VCaP (cell line): ENCODE results near the gene AKAP13.

Source experiments
- H3K27ac ChIP-seq: fragments of 450-650 bp; 2 replicates; pipeline ENCODE4 v1.5.1; 2017
- CTCF ChIP-seq: fragments of 450-650 bp; conservative IDR thresholded peaks from 2 replicates; pipeline ENCODE4 v1.5.1; 2017; ENCODE audit warnings: mild to moderate bottlenecking, moderate library complexity

Gene AKAP13

GRCh38 chr15:85497172-85497569 is 116.8 kb downstream of the AKAP13 start:
- peak overlapping the region; percentile 83 for H3K27ac ChIP-seq
- no peak for TF ChIP-seq CTCF

GRCh38 chr15:85498471-85498870 is 118.1 kb downstream of the AKAP13 start:
- no peak for TF ChIP-seq CTCF
- H3K27ac ChIP-seq, result peak overlapping the region; percentile 83

GRCh38 chr15:85499371-85499887 is 119.0 kb downstream of the AKAP13 start:
- peak overlapping the region; percentile 83 for H3K27ac ChIP-seq
- no peak for TF ChIP-seq CTCF

GRCh38 chr15:85500060-85500708 is 119.8 kb downstream of the AKAP13 start:
- no peak for TF ChIP-seq CTCF
- H3K27ac ChIP-seq, result peak overlapping the region; percentile 83

GRCh38 chr15:85500729-85501128 is 120.3 kb downstream of the AKAP13 start:
- TF ChIP-seq CTCF, result no peak
- peak overlapping the region; percentile 83 for H3K27ac ChIP-seq

GRCh38 chr15:85501574-85501973 is 121.2 kb downstream of the AKAP13 start:
- no peak for TF ChIP-seq CTCF
- H3K27ac ChIP-seq, result peak overlapping the region; percentile 83

GRCh38 chr15:85503151-85503799 is 122.9 kb downstream of the AKAP13 start:
- no peak for TF ChIP-seq CTCF
- no peak overlapping the region for H3K27ac ChIP-seq
